Gastroesophageal sphincter (tissue), 4 donors: ENCODE measurements around the gene RFTN1. TPM values are rescaled to one million over a fixed set of nuclear protein-coding genes. Genes with fewer than 3 reads are reported as not detected.

Experiments used
- ATAC-seq: fragments of 150-250 bp; one replicate; pipeline ENCODE4 v1.9.1; 2016; ENCODE audit warnings: mild to moderate bottlenecking, moderate library complexity
- H3K27ac ChIP-seq, 4 donors: fragments of 200-600 bp; sonication (generic) in 3 of 4; 1 replicate in 3 of 4; 2 replicates in 1 of 4; pipeline ENCODE4 v1.5.1; 2016 to 2019
- H3K27me3 ChIP-seq: fragments of 200-600 bp; sonication (generic); one replicate; pipeline ENCODE4 v1.5.1; 2019
- H3K36me3 ChIP-seq, 2 donors: fragments of 200-600 bp; sonication (generic); one replicate each; pipeline ENCODE4 v1.5.1; 2019; ENCODE audit warnings: control low read depth in 1 of 2
- H3K4me1 ChIP-seq, 3 donors: fragments of 200-600 bp; sonication (generic); 1 replicate in 2 of 3; 2 replicates in 1 of 3; pipeline ENCODE4 v1.5.1; 2016 to 2019; ENCODE audit warnings: control low read depth in 2 of 3
- H3K4me3 ChIP-seq, 2 donors: fragments of 200-600 bp; sonication (generic); one replicate each; pipeline ENCODE4 v1.5.1; 2019; ENCODE audit warnings: mild to moderate bottlenecking in 1 of 2, moderate library complexity in 1 of 2
- H3K9me3 ChIP-seq, 3 donors: fragments of 200-600 bp; sonication (generic); one replicate each; pipeline ENCODE4 v1.5.1; 2017 to 2019; ENCODE audit warnings: control low read depth in 2 of 3
- CTCF ChIP-seq, 4 experiments: fragments of 200-600 bp in 2 of 4; fragments of 450-650 bp in 2 of 4; sonication (generic) in 1 of 4; IDR thresholded peaks; one replicate each; pipeline ENCODE4 v1.5.1; 2017 to 2019; ENCODE audit warnings: antibody characterized with exemption in 4 of 4, mild to moderate bottlenecking in 2 of 4, moderate library complexity in 2 of 4
- EP300 ChIP-seq: sonication (generic); formaldehyde crosslinking; IDR thresholded peaks from one replicate; pipeline ENCODE4 v1.6.1; 2017; ENCODE audit warnings: antibody characterized with exemption, mild to moderate bottlenecking
- POLR2A ChIP-seq, 2 donors: fragments of 450-650 bp; IDR thresholded peaks; one replicate each; pipeline ENCODE4 v1.6.1; 2017; ENCODE audit warnings: antibody characterized with exemption in 2 of 2, mild to moderate bottlenecking in 2 of 2, moderate library complexity in 1 of 2
- POLR2AphosphoS5 ChIP-seq: sonication (generic); formaldehyde crosslinking; IDR thresholded peaks from one replicate; pipeline ENCODE4 v1.6.1; 2017; ENCODE audit warnings: antibody characterized with exemption
- WGBS, 2 donors: methylation state at CpG; one replicate each; pipeline ENCODE4 v1.1.5; 2018; ENCODE audit warnings: low coverage in 1 of 2; 5-methylcytosine and 5-hydroxymethylcytosine counted together
- total RNA-seq, 4 donors: library from RNA; depleted of rRNA; stranded (reverse); fragments of >200 nt; gene quantifications; one replicate each; pipeline ENCODE4 v1.1.0, GENCODE V29; 2016

The RFTN1 gene
- total RNA-seq, 4 donors from 2014 or later: 30.6 to 110 (median 68.2) TPM

GRCh38 chr3:16546186-16547010 lies 32.9 kb upstream of the RFTN1 start:
- whole genome bisulfite sequencing, 2 donors: 64 to 70% methylated on average over 9 to 11 of the region's 12 CpGs
- peak; percentile 58 for ATAC-seq
- H3K27ac ChIP-seq: peak overlapping the region in 3 of 4 donors; percentile 3 to 53 (median 30)

GRCh38 chr3:16545413-16546185 lies 32.1 kb upstream of the RFTN1 start:
- Histone ChIP-seq H3K27me3 (no peaks in the 10 kb centered on the region), H3K36me3 (no peaks in the 10 kb centered on the region), H3K4me1 (peaks cover 0 to 5% (median 4%) of the 10 kb centered on the region in 3 donors), H3K4me3 (no peak overlapping the region), H3K27ac (peak overlapping the region in 3 of 4 donors; percentile 30 to 53 (median 34)), H3K9me3 (no peaks in the 10 kb centered on the region)
- TF ChIP-seq POLR2A (IDR thresholded peaks at IDR 0.05) (no peak), EP300 (no peak), CTCF (IDR thresholded peaks at IDR 0.05) (no peak), POLR2AphosphoS5 (no peak)
- WGBS, 2 donors: 67 to 72% methylated on average over 4 to 7 of the region's 10 CpGs
- ATAC-seq: no peak

More at GRCh38 chr3:16546186-16547010, 32.9 kb upstream of the RFTN1 start:
- no peaks in the 10 kb centered on the region for H3K9me3 ChIP-seq
- peaks cover 0 to 11% (median 4%) of the 10 kb centered on the region in 3 donors for H3K4me1 ChIP-seq
- no peaks in the 10 kb centered on the region for H3K27me3 ChIP-seq
- no peak overlapping the region for H3K4me3 ChIP-seq
- no peaks in the 10 kb centered on the region for H3K36me3 ChIP-seq
- TF ChIP-seq EP300 (no peak), POLR2AphosphoS5 (peak; percentile 21)

GRCh38 chr3:16543242-16543864 lies 29.9 kb upstream of the RFTN1 start:
- no peak for TF ChIP-seq POLR2AphosphoS5
- no peak for TF ChIP-seq EP300
- no peak for TF ChIP-seq CTCF (IDR thresholded peaks at IDR 0.05)
- TF ChIP-seq POLR2A (IDR thresholded peaks at IDR 0.05): no peak
- no peaks in the 10 kb centered on the region for H3K9me3 ChIP-seq
- ATAC-seq: no peak
- peaks cover 12% of the 10 kb centered on the region for H3K27me3 ChIP-seq
- no peak overlapping the region for H3K27ac ChIP-seq
- no peak overlapping the region for H3K4me3 ChIP-seq
- no peaks in the 10 kb centered on the region for H3K4me1 ChIP-seq
- H3K36me3 ChIP-seq: no peaks in the 10 kb centered on the region
- WGBS, 2 donors: 94 to 100% methylated on average over 1 to 4 of the region's 6 CpGs

GRCh38 chr3:16538507-16538906 lies 25.0 kb upstream of the RFTN1 start:
- no peak for ATAC-seq
- Histone ChIP-seq H3K9me3 (no peaks in the 10 kb centered on the region), H3K36me3 (no peaks in the 10 kb centered on the region), H3K27me3 (peaks cover 19% of the 10 kb centered on the region), H3K27ac (no peak overlapping the region), H3K4me1 (no peaks in the 10 kb centered on the region), H3K4me3 (no peak overlapping the region)
- TF ChIP-seq CTCF (IDR thresholded peaks at IDR 0.05): no peak
- TF ChIP-seq EP300: no peak
- no peak for TF ChIP-seq POLR2AphosphoS5
- no peak for TF ChIP-seq POLR2A (IDR thresholded peaks at IDR 0.05)
- WGBS, 2 donors: 30 to 66% methylated on average over 1 to 4 of the region's 4 CpGs

- 43 to 54% methylated on average over 1 to 2 of the region's 3 CpGs for WGBS, 2 donors
- H3K36me3 ChIP-seq: no peaks in the 10 kb centered on the region
- TF ChIP-seq EP300: no peak
- no peak for TF ChIP-seq POLR2AphosphoS5
- H3K27ac ChIP-seq: no peak overlapping the region
- ATAC-seq: no peak
- H3K4me1 ChIP-seq: no peaks in the 10 kb centered on the region
- peaks cover 20% of the 10 kb centered on the region for H3K27me3 ChIP-seq
- no peaks in the 10 kb centered on the region for H3K9me3 ChIP-seq
- no peak overlapping the region for H3K4me3 ChIP-seq
Observed at GRCh38 chr3:16536996-16537395, 23.5 kb upstream of the RFTN1 start.
